ENCODE data around the gene SGCA.

SGCA gene

DNA sequence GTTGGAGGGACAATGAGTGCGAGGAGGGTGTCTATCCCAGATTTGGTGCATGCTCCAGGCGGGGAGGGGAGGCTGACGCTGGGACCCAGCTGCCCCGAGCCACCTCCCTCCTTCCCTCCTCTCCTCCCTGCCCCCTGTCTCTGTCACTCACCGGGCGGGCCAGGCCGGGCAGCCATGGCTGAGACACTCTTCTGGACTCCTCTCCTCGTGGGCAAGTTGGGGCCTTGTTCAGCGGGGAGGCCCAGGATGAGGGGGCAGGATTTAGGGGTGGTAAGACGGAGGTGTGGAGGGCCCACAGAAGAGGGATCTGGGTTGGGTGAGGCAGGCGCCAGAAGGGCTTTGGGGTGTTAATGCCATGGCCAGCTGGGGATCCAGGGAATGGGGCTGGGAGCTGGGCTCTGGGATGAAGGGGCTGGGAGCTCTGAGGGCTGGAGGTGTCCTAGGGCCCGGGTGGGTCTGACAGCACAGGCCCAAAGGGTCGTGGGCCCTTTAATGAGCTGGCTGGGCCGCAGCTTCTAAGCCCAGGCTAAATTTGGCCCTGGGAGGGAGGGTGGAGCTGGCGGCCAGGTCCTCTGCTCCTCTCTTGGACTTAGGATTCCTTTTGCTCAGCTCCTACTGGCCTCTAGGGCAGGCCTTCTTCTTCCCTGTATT is at the start of gene SGCA:
SGCA (plus strand) TSS at position 139 of the 651 bp plus-strand sequence; CDS start at position 175, 36 bp downstream.
- TF ChIP-seq, protein P1, sequence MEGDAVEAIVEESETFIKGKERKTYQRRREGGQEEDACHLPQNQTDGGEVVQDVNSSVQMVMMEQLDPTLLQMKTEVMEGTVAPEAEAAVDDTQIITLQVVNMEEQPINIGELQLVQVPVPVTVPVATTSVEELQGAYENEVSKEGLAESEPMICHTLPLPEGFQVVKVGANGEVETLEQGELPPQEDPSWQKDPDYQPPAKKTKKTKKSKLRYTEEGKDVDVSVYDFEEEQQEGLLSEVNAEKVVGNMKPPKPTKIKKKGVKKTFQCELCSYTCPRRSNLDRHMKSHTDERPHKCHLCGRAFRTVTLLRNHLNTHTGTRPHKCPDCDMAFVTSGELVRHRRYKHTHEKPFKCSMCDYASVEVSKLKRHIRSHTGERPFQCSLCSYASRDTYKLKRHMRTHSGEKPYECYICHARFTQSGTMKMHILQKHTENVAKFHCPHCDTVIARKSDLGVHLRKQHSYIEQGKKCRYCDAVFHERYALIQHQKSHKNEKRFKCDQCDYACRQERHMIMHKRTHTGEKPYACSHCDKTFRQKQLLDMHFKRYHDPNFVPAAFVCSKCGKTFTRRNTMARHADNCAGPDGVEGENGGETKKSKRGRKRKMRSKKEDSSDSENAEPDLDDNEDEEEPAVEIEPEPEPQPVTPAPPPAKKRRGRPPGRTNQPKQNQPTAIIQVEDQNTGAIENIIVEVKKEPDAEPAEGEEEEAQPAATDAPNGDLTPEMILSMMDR (IDR thresholded peaks at IDR 0.05; ENCODE audit: insufficient read depth, low read length, missing control alignments), result no peak
- no peak for DNase-seq (ENCODE audit: low read depth, low spot score)
- CTCF ChIA-PET, result interaction anchor here (0.6 to 15.2 kb wide), 14 partner anchors 9 to 202 kb away, joined by 3 to 455 read pairs (median 4); partner anchors contain the start of genes PDK2 and TMEM92
- POLR2A ChIA-PET, result interaction anchor here (0.6 to 1.6 kb wide), 3 partner anchors 11 to 133 kb away, joined by 3 to 5 read pairs (median 3); partner anchors contain the start of gene COL1A1
- H3K4me3 ChIP-seq (ENCODE audit: low read depth, low read length), result no peak within 1 kb of the TSS

DNA sequence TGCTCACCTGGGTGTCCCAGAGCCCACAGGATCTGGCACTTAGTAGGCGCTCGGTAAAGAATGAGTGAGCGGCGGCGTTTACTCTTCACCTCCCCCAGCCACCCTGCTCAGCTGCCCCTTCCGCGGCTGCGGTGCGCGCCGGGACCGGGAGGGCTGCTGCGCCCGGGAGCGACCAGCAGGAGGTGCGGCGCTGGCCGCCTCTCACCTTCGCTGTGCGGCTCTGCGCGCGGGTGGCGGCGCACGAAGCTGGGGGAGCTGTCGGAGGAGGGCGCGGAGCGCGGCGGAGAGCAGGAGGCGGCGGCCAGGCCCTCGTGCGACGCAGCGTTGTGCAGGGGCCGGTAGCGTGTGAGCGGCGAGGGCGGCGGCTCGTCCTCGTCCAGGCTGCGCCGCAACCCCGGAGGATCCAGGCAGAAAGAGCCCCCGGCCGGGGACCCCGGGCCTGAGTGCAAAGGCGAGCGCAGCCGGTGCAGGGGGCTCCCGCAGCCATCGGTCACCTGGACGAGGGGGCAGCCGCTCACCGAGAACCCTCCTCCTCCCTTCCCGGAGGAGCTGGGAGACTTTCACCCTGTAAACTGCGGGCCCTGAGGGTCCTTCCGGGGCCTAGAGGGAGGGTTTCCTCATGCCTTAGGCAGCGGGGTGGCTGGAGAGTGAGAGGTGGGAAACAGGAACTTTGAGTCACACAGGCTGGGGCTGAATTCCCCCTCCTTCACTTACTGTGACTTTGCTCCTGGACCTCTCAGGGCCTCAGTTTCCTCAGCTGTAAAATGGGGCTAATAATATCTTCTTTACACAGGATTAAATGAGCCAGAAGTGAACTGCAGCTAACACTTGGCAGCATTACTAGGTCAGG is 48.4 kb upstream of the SGCA start:
- ChIA-PET POLR2A (interaction anchor here (1.1 kb wide), 1 partner anchor 75 kb away, joined by 3 read pairs; no protein-coding TSS in a partner anchor), CTCF (interaction anchor here (0.7 to 10.0 kb wide), 16 partner anchors 9 to 180 kb away, joined by 3 to 92 read pairs (median 5); partner anchors contain the start of gene SGCA)
- no peak for DNase-seq (ENCODE audit: low read depth, low spot score)
- TF ChIP-seq, protein P1 (IDR thresholded peaks at IDR 0.05; ENCODE audit: insufficient read depth, low read length, missing control alignments), result peak; percentile 56
- no peak overlapping the region for H3K4me3 ChIP-seq (ENCODE audit: low read depth, low read length)

DNA sequence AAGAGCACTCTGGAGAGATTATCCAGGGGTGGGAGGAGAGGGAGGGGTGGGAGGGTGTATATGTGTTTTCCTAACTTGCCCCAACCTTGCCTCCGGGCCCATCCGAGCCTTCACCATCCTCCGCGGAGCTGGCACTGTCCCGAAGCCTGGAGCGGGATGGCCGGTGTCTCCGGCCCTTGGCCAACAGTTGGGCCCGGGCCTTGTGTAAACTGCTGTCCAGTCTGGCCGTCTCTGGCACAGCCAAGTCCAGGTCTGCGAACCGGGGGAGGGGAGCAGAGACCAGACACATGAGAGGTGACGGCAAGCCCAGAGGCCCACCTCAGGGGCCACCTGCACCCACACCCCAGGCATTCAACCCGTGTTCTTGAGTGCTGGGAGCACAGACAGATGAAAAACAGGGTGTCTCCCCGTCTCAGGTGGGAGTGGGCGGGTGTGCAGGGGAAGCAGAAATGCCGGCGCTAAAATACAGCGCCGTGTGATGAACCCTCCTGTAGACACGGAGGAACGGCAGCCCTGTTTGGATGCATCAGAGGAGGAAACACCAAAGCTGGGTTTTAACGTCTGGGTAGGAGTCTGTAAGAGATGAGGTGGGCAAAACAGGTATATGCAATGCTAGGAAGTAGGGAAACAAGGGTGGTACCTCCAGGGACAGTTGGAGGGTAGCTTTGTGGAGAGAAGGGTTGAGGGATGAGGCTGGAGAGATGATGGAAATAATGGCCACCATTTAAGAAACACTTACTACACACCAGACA is 47.6 kb upstream of the SGCA start:
- ChIA-PET CTCF (interaction anchor here (0.7 to 10.0 kb wide), 17 partner anchors 10 to 188 kb away, joined by 3 to 92 read pairs (median 4); partner anchors contain the start of gene SGCA), POLR2A (interaction anchor here (0.5 kb wide), 1 partner anchor 10 kb away, joined by 3 read pairs; no protein-coding TSS in a partner anchor)
- TF ChIP-seq, protein P1 (IDR thresholded peaks at IDR 0.05; ENCODE audit: insufficient read depth, low read length, missing control alignments), result no peak

DNA sequence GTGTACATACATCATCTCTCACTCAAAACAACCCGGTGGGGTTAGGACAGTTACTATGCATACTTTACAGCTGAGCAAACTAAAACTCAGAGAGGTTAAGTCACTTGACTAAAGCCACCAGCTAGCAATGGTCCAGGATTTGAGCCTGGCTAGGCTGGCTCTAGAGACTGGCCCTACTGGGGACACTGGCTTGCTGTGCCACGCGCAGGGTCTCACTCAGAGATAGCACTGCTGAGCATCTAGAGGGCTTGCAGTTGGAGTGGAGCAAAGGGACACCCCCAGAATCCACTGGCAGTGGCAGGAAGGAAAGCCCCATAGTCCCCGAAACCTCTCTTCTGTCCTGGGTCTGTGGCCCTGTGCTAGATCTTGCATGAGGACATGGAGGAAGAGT is 47.0 kb upstream of the SGCA start:
- ChIA-PET CTCF (interaction anchor here (0.8 to 10.0 kb wide), 13 partner anchors 8 to 187 kb away, joined by 3 to 92 read pairs (median 7); no protein-coding TSS in a partner anchor), POLR2A (interaction anchor here (0.5 kb wide), 1 partner anchor 11 kb away, joined by 3 read pairs; no protein-coding TSS in a partner anchor)
- no peak for DNase-seq (ENCODE audit: low read depth, low spot score)
- TF ChIP-seq, protein P1 (IDR thresholded peaks at IDR 0.05; ENCODE audit: insufficient read depth, low read length, missing control alignments), result no peak
- H3K4me3 ChIP-seq (ENCODE audit: low read depth, low read length), result no peak overlapping the region

More for the DNA sequence above, 47.6 kb upstream of the SGCA start:
- no peak for DNase-seq (ENCODE audit: low read depth, low spot score)
- H3K4me3 ChIP-seq (ENCODE audit: low read depth, low read length), result no peak overlapping the region

DNA sequence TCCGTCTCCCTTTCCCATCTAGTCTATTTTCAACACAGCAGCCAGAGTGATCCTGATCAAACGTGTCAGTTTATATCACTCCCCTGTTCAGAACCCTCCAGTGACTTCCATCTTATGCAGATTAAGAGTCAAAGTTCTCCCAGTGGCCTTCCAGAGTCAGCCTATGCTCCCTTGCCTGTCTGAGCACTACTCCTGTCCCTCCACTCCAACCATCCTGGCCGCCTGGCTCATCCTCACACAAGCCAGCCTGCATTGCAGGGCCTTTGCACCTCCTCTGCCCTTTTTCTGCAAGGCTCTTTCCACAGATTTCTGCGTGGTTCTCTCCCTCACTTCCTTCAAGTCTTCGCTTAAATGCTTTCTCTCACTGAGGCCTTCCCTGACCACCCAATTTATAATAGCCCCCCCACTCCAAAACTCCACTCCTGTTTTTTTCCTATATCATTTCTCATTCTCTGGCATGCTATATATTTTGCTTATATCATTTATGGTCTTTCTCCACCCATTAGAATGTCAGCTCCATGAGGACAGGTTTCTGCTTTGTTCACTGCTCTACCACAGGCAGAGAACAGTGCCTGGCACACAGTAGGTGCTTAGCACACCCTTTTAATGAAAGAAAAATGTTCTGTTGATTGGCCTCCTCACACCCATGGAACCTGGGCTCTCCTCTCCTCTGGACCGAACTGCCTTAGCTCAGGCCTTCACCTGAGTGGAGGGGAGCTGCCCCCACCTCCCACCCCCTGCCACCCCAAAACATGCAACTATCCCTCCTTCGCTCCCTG is 45.1 kb upstream of the SGCA start:
- H3K4me3 ChIP-seq (ENCODE audit: low read depth, low read length), result no peak overlapping the region
- ChIA-PET POLR2A (no interaction called here), CTCF (interaction anchor here (1.0 to 10.0 kb wide), 8 partner anchors 13 to 177 kb away, joined by 3 to 83 read pairs (median 7); partner anchors contain the start of gene PDK2)
- DNase-seq (ENCODE audit: low read depth, low spot score), result no peak
- TF ChIP-seq, protein P1 (IDR thresholded peaks at IDR 0.05; ENCODE audit: insufficient read depth, low read length, missing control alignments), result no peak

All from AG04449 (cell line).